DND-41 (cell line): ENCODE results near the gene TP53.
"Not testable (repeated sequence)": the region's sequence is repeated elsewhere in the genome, so short reads cannot be mapped to it uniquely, and the experiment has no call there.

ENCODE experiments used
- ATAC-seq: fragments of 200-7000 bp; cut with Tn5 transposase; 3 replicates; pipeline ENCODE4 v1.9.1; 2021; ENCODE audit warnings: low read depth; ENCODE audit not compliant: insufficient read depth
- DNase-seq: peaks from one replicate; pipeline ENCODE4 v3.0.0-alpha.2; 2020
- H2AFZ ChIP-seq: 2 replicates; pipeline ENCODE4 v1.6.0; 2012; ENCODE audit warnings: low read depth, low read length
- H3K27ac ChIP-seq: 2 replicates; pipeline ENCODE4 v1.5.1; 2012; ENCODE audit warnings: low read length, inconsistent platforms
- H3K27me3 ChIP-seq: fragments of 200-600 bp; sonication (generic); 2 replicates; pipeline ENCODE4 v1.6.0; 2012; ENCODE audit warnings: low read length, mild to moderate bottlenecking, inconsistent platforms; ENCODE audit not compliant: insufficient read depth, poor library complexity
- H3K36me3 ChIP-seq: 2 replicates; pipeline ENCODE4 v1.5.1; 2012; ENCODE audit warnings: low read length, inconsistent platforms; ENCODE audit not compliant: insufficient read depth
- H3K4me1 ChIP-seq: 2 replicates; pipeline ENCODE4 v1.5.1; 2012; ENCODE audit warnings: mild to moderate bottlenecking, low read length; ENCODE audit not compliant: insufficient read depth
- H3K4me2 ChIP-seq: 2 replicates; pipeline ENCODE4 v1.6.0; 2012; ENCODE audit warnings: mild to moderate bottlenecking, moderate library complexity, low read length, inconsistent platforms; ENCODE audit not compliant: insufficient read depth
- H3K4me3 ChIP-seq, 2 experiments: fragments of 200-600 bp in 1 of 2; shearing (Covaris generic) in 1 of 2; 2 replicates each; pipeline ENCODE4 v1.5.1; 2012 to 2016; ENCODE audit warnings: inconsistent platforms in 2 of 2, low read length in 2 of 2, mild to moderate bottlenecking in 2 of 2, low read depth in 1 of 2, moderate library complexity in 1 of 2
- H3K79me2 ChIP-seq: 2 replicates; pipeline ENCODE4 v1.6.0; 2012; ENCODE audit warnings: low read length, inconsistent platforms; ENCODE audit not compliant: insufficient read depth
- H3K9ac ChIP-seq: 2 replicates; pipeline ENCODE4 v1.6.0; 2012; ENCODE audit warnings: low read depth, mild to moderate bottlenecking, inconsistent platforms, low read length, moderate library complexity
- H3K9me3 ChIP-seq: 2 replicates; pipeline ENCODE4 v1.5.1; 2012; ENCODE audit warnings: low read length, moderate library complexity, mild to moderate bottlenecking, inconsistent platforms; ENCODE audit not compliant: insufficient read depth, severe bottlenecking
- H4K20me1 ChIP-seq: 2 replicates; pipeline ENCODE4 v1.6.0; 2012; ENCODE audit warnings: low read length; ENCODE audit not compliant: insufficient read depth
- CTCF ChIP-seq: IDR thresholded peaks from 2 replicates; pipeline ENCODE4 v1.5.1; 2012; ENCODE audit warnings: borderline replicate concordance, low read length, moderate library complexity, mild to moderate bottlenecking; ENCODE audit not compliant: poor library complexity, severe bottlenecking; ENCODE audit errors: extremely low read depth
- EZH2 ChIP-seq: IDR thresholded peaks from 3 replicates; pipeline ENCODE4 v1.6.1; 2012; ENCODE audit warnings: borderline replicate concordance, low read depth, mild to moderate bottlenecking, moderate library complexity, low read length, inconsistent platforms; ENCODE audit not compliant: severe bottlenecking

Gene TP53

GRCh38 chr17:7644775-7645174, 42.5 kb downstream of the TP53 start:
- Histone ChIP-seq H3K9ac (no peak overlapping the region), H3K27me3 (no peaks in the 10 kb centered on the region), H3K27ac (no peak overlapping the region), H3K4me1 (no peaks in the 10 kb centered on the region), H2AFZ (no peak overlapping the region; the same call in 1 of the 2 replicates), H3K4me2 (no peak overlapping the region), H3K9me3 (no peaks in the 10 kb centered on the region), H4K20me1 (no peaks in the 10 kb centered on the region), H3K4me3 (no peak overlapping the region), H3K79me2 (no peaks in the 10 kb centered on the region), H3K36me3 (no peaks in the 10 kb centered on the region)
- ATAC-seq: no peak
- no peak for DNase-seq
- TF ChIP-seq EZH2 (no peak), CTCF (no peak)

- not testable (repeated sequence) for H3K4me1 ChIP-seq, ATAC-seq, H3K9ac ChIP-seq, H3K79me2 ChIP-seq, H3K27ac ChIP-seq, H3K27me3 ChIP-seq, H3K36me3 ChIP-seq, H4K20me1 ChIP-seq, H3K4me3 ChIP-seq, H3K4me2 ChIP-seq, H3K9me3 ChIP-seq, H2AFZ ChIP-seq
- peak; percentile 33 for DNase-seq
Observed at GRCh38 chr17:7641635-7642034, 45.7 kb downstream of the TP53 start.

GRCh38 chr17:7640783-7641182, 46.5 kb downstream of the TP53 start:
- no peaks in the 10 kb centered on the region for H3K4me1 ChIP-seq
- H3K27me3 ChIP-seq: no peaks in the 10 kb centered on the region
- no peaks in the 10 kb centered on the region for H3K9me3 ChIP-seq
- no peak overlapping the region for H3K27ac ChIP-seq
- no peak overlapping the region for H2AFZ ChIP-seq
- no peak overlapping the region for H3K9ac ChIP-seq
- no peak overlapping the region for H3K4me2 ChIP-seq
- ATAC-seq (no peak), DNase-seq (no peak)
- H4K20me1 ChIP-seq: no peaks in the 10 kb centered on the region
- no peaks in the 10 kb centered on the region for H3K36me3 ChIP-seq
- no peaks in the 10 kb centered on the region for H3K79me2 ChIP-seq
- no peak overlapping the region for H3K4me3 ChIP-seq
- TF ChIP-seq EZH2 (no peak), CTCF (no peak)

- H3K4me2 ChIP-seq: no peak overlapping the region
- no peak overlapping the region for H2AFZ ChIP-seq
- H4K20me1 ChIP-seq: no peaks in the 10 kb centered on the region
- no peak overlapping the region for H3K9ac ChIP-seq
- no peak for ATAC-seq
- no peaks in the 10 kb centered on the region for H3K79me2 ChIP-seq
- no peaks in the 10 kb centered on the region for H3K4me1 ChIP-seq
- H3K27ac ChIP-seq: no peak overlapping the region
- no peaks in the 10 kb centered on the region for H3K9me3 ChIP-seq
- no peak overlapping the region for H3K4me3 ChIP-seq
- TF ChIP-seq CTCF (no peak), EZH2 (no peak)
- H3K36me3 ChIP-seq: no peaks in the 10 kb centered on the region
- no peaks in the 10 kb centered on the region for H3K27me3 ChIP-seq
- no peak for DNase-seq
Observed at GRCh38 chr17:7636163-7636562, 51.1 kb downstream of the TP53 start.
